GM12873 (cell line): ENCODE results near the gene FOXP4.

Experiments
- TF ChIP-seq, protein P1 (sequence below): IDR thresholded peaks from 2 replicates; pipeline ENCODE4 v1.5.1; 2012; ENCODE audit warnings: low read depth, mild to moderate bottlenecking, moderate library complexity, low read length, control low read depth; ENCODE audit not compliant: insufficient read depth; ENCODE audit errors: missing control alignments

The FOXP4 gene

GRCh38 chr6:41600499-41601247, 54.5 kb downstream of the FOXP4 start:
- TF ChIP-seq, protein P1, sequence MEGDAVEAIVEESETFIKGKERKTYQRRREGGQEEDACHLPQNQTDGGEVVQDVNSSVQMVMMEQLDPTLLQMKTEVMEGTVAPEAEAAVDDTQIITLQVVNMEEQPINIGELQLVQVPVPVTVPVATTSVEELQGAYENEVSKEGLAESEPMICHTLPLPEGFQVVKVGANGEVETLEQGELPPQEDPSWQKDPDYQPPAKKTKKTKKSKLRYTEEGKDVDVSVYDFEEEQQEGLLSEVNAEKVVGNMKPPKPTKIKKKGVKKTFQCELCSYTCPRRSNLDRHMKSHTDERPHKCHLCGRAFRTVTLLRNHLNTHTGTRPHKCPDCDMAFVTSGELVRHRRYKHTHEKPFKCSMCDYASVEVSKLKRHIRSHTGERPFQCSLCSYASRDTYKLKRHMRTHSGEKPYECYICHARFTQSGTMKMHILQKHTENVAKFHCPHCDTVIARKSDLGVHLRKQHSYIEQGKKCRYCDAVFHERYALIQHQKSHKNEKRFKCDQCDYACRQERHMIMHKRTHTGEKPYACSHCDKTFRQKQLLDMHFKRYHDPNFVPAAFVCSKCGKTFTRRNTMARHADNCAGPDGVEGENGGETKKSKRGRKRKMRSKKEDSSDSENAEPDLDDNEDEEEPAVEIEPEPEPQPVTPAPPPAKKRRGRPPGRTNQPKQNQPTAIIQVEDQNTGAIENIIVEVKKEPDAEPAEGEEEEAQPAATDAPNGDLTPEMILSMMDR = no peak

- TF ChIP-seq, protein P1 = no peak
Observed at GRCh38 chr6:41601248-41601549, 55.0 kb downstream of the FOXP4 start.

DNA sequence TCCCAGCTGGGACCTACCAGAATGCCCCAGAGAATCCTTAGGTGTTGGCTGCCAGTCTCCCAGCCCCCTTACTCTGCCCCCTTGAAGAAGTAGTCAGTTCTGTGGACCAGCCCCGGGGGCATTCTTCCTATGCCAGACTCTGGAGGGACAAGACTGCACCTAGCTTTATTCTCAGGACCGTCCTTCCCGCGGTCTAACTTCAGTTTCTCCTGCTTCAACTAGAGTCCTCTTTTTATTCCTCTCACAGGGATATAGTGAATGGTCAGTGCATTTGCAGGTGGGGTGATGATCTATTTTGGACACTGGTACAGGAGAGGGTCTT, 56.2 kb downstream of the FOXP4 start:
- TF ChIP-seq, protein P1 = no peak

- TF ChIP-seq, protein P1 = peak; percentile 86
Observed at GRCh38 chr6:41602864-41603608, 56.9 kb downstream of the FOXP4 start.

GRCh38 chr6:41604006-41604405, 57.8 kb downstream of the FOXP4 start:
- TF ChIP-seq, protein P1 = no peak

- TF ChIP-seq, protein P1 = no peak
Observed at GRCh38 chr6:41605649-41606048, 59.5 kb downstream of the FOXP4 start.

- TF ChIP-seq, protein P1 = no peak
Observed at GRCh38 chr6:41607036-41607435, 60.9 kb downstream of the FOXP4 start.
